Measurements from ENCODE around the gene CTNNA3. TPM values are rescaled to one million over a fixed set of nuclear protein-coding genes. Genes with fewer than 3 reads are reported as not detected.
A peak's percentile ranks its signal among the peaks of the same experiment; 100 is the strongest.

The CTNNA3 gene
- total and polyA plus RNA-seq, 4 donors, result under 0.01 to 39.8 (median 0.09) TPM

GRCh38 chr10:67663449-67664087 is 32.4 kb downstream of the CTNNA3 start:
- H3K9me3 ChIP-seq (ENCODE audit: control insufficient read depth in 4 of 4, insufficient read depth in 3 of 4, low read length in 3 of 4), result no peaks in the 10 kb centered on the region
- H3K4me1 ChIP-seq (ENCODE audit: control insufficient read depth in 5 of 5, insufficient read depth in 5 of 5, low read length in 5 of 5), result peaks cover 0 to 3% (median 0%) of the 10 kb centered on the region in 5 donors
- no peak overlapping the region for H3K9ac ChIP-seq (ENCODE audit: insufficient read depth in 1 of 2, low read length in 2 of 2)
- H3K27me3 ChIP-seq (ENCODE audit: control insufficient read depth in 3 of 3, insufficient read depth in 3 of 3, low read length in 2 of 3), result no peaks in the 10 kb centered on the region
- DNase-seq (no peak), ATAC-seq (ENCODE audit: insufficient read depth, low FRiP score) (no peak)
- 77 to 78% methylated on average over 13 of the region's 13 CpGs for WGBS, 2 donors
- no peaks in the 10 kb centered on the region for H3K36me3 ChIP-seq (ENCODE audit: control insufficient read depth in 4 of 4, insufficient read depth in 4 of 4, low read length in 4 of 4)
- H3K4me3 ChIP-seq, result no peak overlapping the region
- TF ChIP-seq CTCF (IDR thresholded peaks at IDR 0.05; ENCODE audit: control extremely low read depth, extremely low read depth), result no peak
- H3K27ac ChIP-seq (ENCODE audit: low read depth in 1 of 2, low read length in 1 of 2), result peak overlapping the region in 1 of 2 donors; percentile 43

GRCh38 chr10:67662415-67662814 is 33.6 kb downstream of the CTNNA3 start:
- Histone ChIP-seq H3K9ac (ENCODE audit: insufficient read depth in 1 of 2, low read length in 2 of 2) (no peak overlapping the region), H3K9me3 (ENCODE audit: control insufficient read depth in 4 of 4, insufficient read depth in 3 of 4, low read length in 3 of 4) (peaks cover 0 to 2% (median 0%) of the 10 kb centered on the region in 4 donors), H3K4me1 (ENCODE audit: control insufficient read depth in 5 of 5, insufficient read depth in 5 of 5, low read length in 5 of 5) (peaks cover 0 to 3% (median 0%) of the 10 kb centered on the region in 5 donors), H3K36me3 (ENCODE audit: control insufficient read depth in 4 of 4, insufficient read depth in 4 of 4, low read length in 4 of 4) (no peaks in the 10 kb centered on the region), H3K4me3 (no peak overlapping the region), H3K27me3 (ENCODE audit: control insufficient read depth in 3 of 3, insufficient read depth in 3 of 3, low read length in 2 of 3) (no peaks in the 10 kb centered on the region), H3K27ac (ENCODE audit: low read depth in 1 of 2, low read length in 1 of 2) (no peak overlapping the region)
- 92 to 94% methylated on average over 3 of the region's 3 CpGs for WGBS, 2 donors
- no peak for DNase-seq
- no peak for TF ChIP-seq CTCF (IDR thresholded peaks at IDR 0.05; ENCODE audit: control extremely low read depth, extremely low read depth)
- no peak for ATAC-seq (ENCODE audit: insufficient read depth, low FRiP score)

- WGBS, 2 donors, result 89 to 91% methylated on average over 2 of the region's 2 CpGs
- Histone ChIP-seq H3K9me3 (ENCODE audit: control insufficient read depth in 4 of 4, insufficient read depth in 3 of 4, low read length in 3 of 4) (peaks cover 0 to 2% (median 0%) of the 10 kb centered on the region in 4 donors), H3K4me3 (no peak overlapping the region)
Observed at GRCh38 chr10:67659497-67659896, 36.5 kb downstream of the CTNNA3 start.

More at GRCh38 chr10:67659497-67659896, 36.5 kb downstream of the CTNNA3 start:
- no peak for ATAC-seq (ENCODE audit: insufficient read depth, low FRiP score)
- DNase-seq, result no peak
- peaks cover 0 to 3% (median 0%) of the 10 kb centered on the region in 5 donors for H3K4me1 ChIP-seq (ENCODE audit: control insufficient read depth in 5 of 5, insufficient read depth in 5 of 5, low read length in 5 of 5)
- H3K27ac ChIP-seq (ENCODE audit: low read depth in 1 of 2, low read length in 1 of 2), result no peak overlapping the region
- TF ChIP-seq CTCF (IDR thresholded peaks at IDR 0.05; ENCODE audit: control extremely low read depth, extremely low read depth), result no peak
- H3K27me3 ChIP-seq (ENCODE audit: control insufficient read depth in 3 of 3, insufficient read depth in 3 of 3, low read length in 2 of 3), result no peaks in the 10 kb centered on the region
- H3K9ac ChIP-seq (ENCODE audit: insufficient read depth in 1 of 2, low read length in 2 of 2), result no peak overlapping the region
- no peaks in the 10 kb centered on the region for H3K36me3 ChIP-seq (ENCODE audit: control insufficient read depth in 4 of 4, insufficient read depth in 4 of 4, low read length in 4 of 4)
